AG09309 (cell line): ENCODE data around the gene TSPAN2.

Experiments
- DNase-seq: peaks from one replicate; pipeline ENCODE4 v3.0.0-alpha.2; 2010; ENCODE audit warnings: low read depth
- H3K4me3 ChIP-seq: 2 replicates; pipeline ENCODE4 v1.5.1; 2011; ENCODE audit warnings: mild to moderate bottlenecking, low read depth, low read length, moderate library complexity; ENCODE audit not compliant: control insufficient read depth
- CTCF ChIP-seq: IDR thresholded peaks from 2 replicates; pipeline ENCODE4 v1.5.1; 2011; ENCODE audit warnings: mild to moderate bottlenecking, low read depth, low read length, inconsistent platforms; ENCODE audit not compliant: insufficient read depth, control insufficient read depth; ENCODE audit errors: missing control alignments

The TSPAN2 gene

GRCh38 chr1:115064461-115064860, 24.8 kb downstream of the TSPAN2 start:
- TF ChIP-seq CTCF, result no peak
- H3K4me3 ChIP-seq, result no peak overlapping the region
- DNase-seq, result no peak

- no peak for DNase-seq
- H3K4me3 ChIP-seq, result no peak overlapping the region
- no peak for TF ChIP-seq CTCF
These were observed 25.9 kb downstream of the TSPAN2 start for GRCh38 chr1:115063228-115063901.

- no peak for DNase-seq
- no peak overlapping the region for H3K4me3 ChIP-seq
- TF ChIP-seq CTCF, result no peak
These were observed 26.7 kb downstream of the TSPAN2 start for GRCh38 chr1:115062542-115063004.

GRCh38 chr1:115060501-115060900, 28.8 kb downstream of the TSPAN2 start:
- DNase-seq, result no peak
- TF ChIP-seq CTCF, result no peak
- no peak overlapping the region for H3K4me3 ChIP-seq

GRCh38 chr1:115059316-115059715, 30.0 kb downstream of the TSPAN2 start:
- no peak overlapping the region for H3K4me3 ChIP-seq
- TF ChIP-seq CTCF, result no peak
- DNase-seq, result no peak

- DNase-seq, result no peak
- H3K4me3 ChIP-seq, result no peak overlapping the region
- TF ChIP-seq CTCF, result no peak
These were observed 31.5 kb downstream of the TSPAN2 start for GRCh38 chr1:115057661-115058254.

GRCh38 chr1:115056395-115056798, 32.9 kb downstream of the TSPAN2 start:
- no peak for TF ChIP-seq CTCF
- no peak for DNase-seq
- no peak overlapping the region for H3K4me3 ChIP-seq
